IMR-90 (cell line): ENCODE results near the gene NUB1.

Experiments used
- CEBPB ChIP-seq: IDR thresholded peaks from 2 replicates; pipeline ENCODE4 v1.6.1; 2012; ENCODE audit warnings: low read depth, low read length, improper control_type of control experiment
- CTCF ChIP-seq: conservative IDR thresholded peaks from 2 replicates; pipeline ENCODE4 v1.5.1; 2012; ENCODE audit warnings: mild to moderate bottlenecking, low read depth, low read length, improper control_type of control experiment
- MAFK ChIP-seq: IDR thresholded peaks from 2 replicates; pipeline ENCODE4 v1.6.1; 2012; ENCODE audit warnings: low read depth, low read length, improper control_type of control experiment
- MAZ ChIP-seq: IDR thresholded peaks from 2 replicates; pipeline ENCODE4 v1.6.1; 2012; ENCODE audit warnings: low read depth, mild to moderate bottlenecking, low read length, improper control_type of control experiment, moderate library complexity, borderline replicate concordance
- POLR2A ChIP-seq: IDR thresholded peaks from 2 replicates; pipeline ENCODE4 v1.6.1; 2012; ENCODE audit warnings: mild to moderate bottlenecking, low read depth, low read length
- RAD21 ChIP-seq: IDR thresholded peaks from 2 replicates; pipeline ENCODE4 v1.6.1; 2012; ENCODE audit warnings: low read length, improper control_type of control experiment
- RFX5 ChIP-seq: IDR thresholded peaks from 2 replicates; pipeline ENCODE4 v1.8.0; 2012; ENCODE audit warnings: low read depth, mild to moderate bottlenecking, low read length, moderate library complexity
- TF ChIP-seq, protein P1 (sequence below): fragments of 150-350 bp; IDR thresholded peaks from 2 replicates; pipeline ENCODE4 v1.6.1; 2017; ENCODE audit warnings: mild to moderate bottlenecking, antibody characterized with exemption, low read length, low read depth

GRCh38 chr7:151384352-151384697 is 42.7 kb downstream of the NUB1 start:
- TF ChIP-seq, protein P1, sequence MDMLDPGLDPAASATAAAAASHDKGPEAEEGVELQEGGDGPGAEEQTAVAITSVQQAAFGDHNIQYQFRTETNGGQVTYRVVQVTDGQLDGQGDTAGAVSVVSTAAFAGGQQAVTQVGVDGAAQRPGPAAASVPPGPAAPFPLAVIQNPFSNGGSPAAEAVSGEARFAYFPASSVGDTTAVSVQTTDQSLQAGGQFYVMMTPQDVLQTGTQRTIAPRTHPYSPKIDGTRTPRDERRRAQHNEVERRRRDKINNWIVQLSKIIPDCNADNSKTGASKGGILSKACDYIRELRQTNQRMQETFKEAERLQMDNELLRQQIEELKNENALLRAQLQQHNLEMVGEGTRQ: no peak
- TF ChIP-seq CTCF (no peak), MAZ (no peak), POLR2A (no peak), RFX5 (no peak), RAD21 (no peak), CEBPB (no peak), MAFK (no peak)
